ENCODE results near the gene ZFYVE9. TPM values are rescaled to one million over a fixed set of nuclear protein-coding genes. Genes with fewer than 3 reads are reported as not detected.

ZFYVE9 gene
- total RNA-seq, 4 donors from 2014 or later = 35.9 to 42.9 (median 41.9) TPM

- Histone ChIP-seq H3K9me3 (no peaks in the 10 kb centered on the region), H3K4me3 (no peak overlapping the region), H3K27ac (no peak overlapping the region), H3K4me1 (peaks cover 3 to 7% of the 10 kb centered on the region in 2 donors), H3K27me3 (no peaks in the 10 kb centered on the region), H3K36me3 (peaks cover 0 to 6% of the 10 kb centered on the region in 2 donors)
- TF ChIP-seq POLR2A (IDR thresholded peaks at IDR 0.05) (no peak), CTCF (IDR thresholded peaks at IDR 0.05 in 4 of 5, conservative IDR thresholded peaks at IDR 0.05 in 1 of 5) (no peak)
- no peak for ATAC-seq
- in situ Hi-C loops (cut with MboI; ENCODE audit: low sequenced_read_pairs in 4 of 4) = no loop called here
- no peak for DNase-seq
- intact Hi-C loops (cut with DNase I; ENCODE audit: low total_unique reads) = no loop called here
Measured at GRCh38 chr1:52240592-52241210, 98.8 kb downstream of the ZFYVE9 start.

GRCh38 chr1:52243221-52243987, 101.5 kb downstream of the ZFYVE9 start:
- H3K27ac ChIP-seq = no peak overlapping the region
- H3K4me3 ChIP-seq = no peak overlapping the region
- H3K9me3 ChIP-seq = no peaks in the 10 kb centered on the region
- peaks cover 3 to 7% of the 10 kb centered on the region in 2 donors for H3K4me1 ChIP-seq
- H3K27me3 ChIP-seq = no peaks in the 10 kb centered on the region
- H3K36me3 ChIP-seq = no peaks in the 10 kb centered on the region
- no peak for ATAC-seq
- in situ Hi-C loops (cut with MboI; ENCODE audit: low sequenced_read_pairs in 4 of 4) = no loop called here
- DNase-seq = no peak
- no peak for TF ChIP-seq CTCF (IDR thresholded peaks at IDR 0.05 in 4 of 5, conservative IDR thresholded peaks at IDR 0.05 in 1 of 5)
- TF ChIP-seq POLR2A (IDR thresholded peaks at IDR 0.05) = no peak
- intact Hi-C loops (cut with DNase I; ENCODE audit: low total_unique reads) = no loop called here

GRCh38 chr1:52249831-52250230, 107.9 kb downstream of the ZFYVE9 start:
- DNase-seq = no peak
- Histone ChIP-seq H3K9me3 (no peaks in the 10 kb centered on the region), H3K4me3 (no peak overlapping the region), H3K27me3 (no peaks in the 10 kb centered on the region), H3K36me3 (no peaks in the 10 kb centered on the region), H3K27ac (no peak overlapping the region), H3K4me1 (no peaks in the 10 kb centered on the region)
- intact Hi-C loops (cut with DNase I; ENCODE audit: low total_unique reads) (no loop called here), in situ Hi-C loops (cut with MboI; ENCODE audit: low sequenced_read_pairs in 4 of 4) (no loop called here)
- ATAC-seq = no peak
- TF ChIP-seq CTCF (IDR thresholded peaks at IDR 0.05 in 4 of 5, conservative IDR thresholded peaks at IDR 0.05 in 1 of 5) (no peak), POLR2A (IDR thresholded peaks at IDR 0.05) (no peak)

DNA sequence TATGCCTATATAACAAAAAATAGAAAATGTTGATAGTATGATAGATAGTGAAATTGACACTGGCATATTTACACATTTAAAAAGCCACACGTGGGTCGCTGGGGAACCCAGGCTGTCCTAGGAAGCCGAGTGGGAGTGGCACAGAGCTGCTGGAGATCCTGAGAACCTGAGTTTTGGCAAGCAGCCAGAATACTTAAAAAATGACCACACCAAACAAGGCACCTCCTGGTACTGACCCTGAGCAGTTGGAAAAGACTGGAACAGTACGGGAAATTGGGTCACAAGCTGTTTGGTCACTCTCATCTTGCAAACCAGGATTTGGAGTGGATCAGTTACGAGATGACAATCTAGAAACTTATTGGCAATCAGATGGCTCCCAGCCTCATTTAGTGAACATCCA, 111.5 kb downstream of the ZFYVE9 start:
- in situ Hi-C loops (cut with MboI; ENCODE audit: low sequenced_read_pairs in 4 of 4) (no loop called here), intact Hi-C loops (cut with DNase I; ENCODE audit: low total_unique reads) (no loop called here)
- ATAC-seq (no peak), DNase-seq (no peak)
- Histone ChIP-seq H3K4me1 (no peaks in the 10 kb centered on the region), H3K9me3 (no peaks in the 10 kb centered on the region), H3K4me3 (no peak overlapping the region), H3K27me3 (no peaks in the 10 kb centered on the region), H3K36me3 (no peaks in the 10 kb centered on the region), H3K27ac (no peak overlapping the region)
- TF ChIP-seq POLR2A (IDR thresholded peaks at IDR 0.05) (no peak), CTCF (IDR thresholded peaks at IDR 0.05 in 4 of 5, conservative IDR thresholded peaks at IDR 0.05 in 1 of 5) (no peak)

All from gastrocnemius medialis (tissue), 4 donors.